ENCODE measurements around the gene SCAPER. TPM values are rescaled to one million over a fixed set of nuclear protein-coding genes. Genes with fewer than 3 reads are reported as not detected.

Gene SCAPER
- total and polyA plus RNA-seq, 2 of the 4 experiments (the other 2 are of a cell fraction) = 2.9 to 9.7 TPM

DNA sequence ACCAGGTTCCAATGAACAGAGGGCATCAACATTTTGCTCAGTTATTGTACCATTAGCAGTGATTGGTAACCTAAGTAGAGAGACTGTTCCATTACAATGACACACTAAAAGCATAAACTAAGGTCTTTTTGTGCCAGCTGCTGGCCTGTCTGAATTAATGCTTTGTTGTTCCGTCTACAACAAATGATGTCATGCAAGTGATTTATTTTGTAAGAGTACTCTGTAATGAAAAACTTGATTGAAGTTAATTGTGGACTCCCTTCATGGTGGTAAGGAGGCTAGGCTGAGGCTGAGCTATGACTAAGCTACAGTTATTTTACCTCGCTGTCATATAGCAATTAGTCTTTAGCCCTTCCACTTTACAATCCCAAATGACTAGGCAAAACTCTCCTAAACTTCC lies 49.6 kb upstream of the SCAPER start:
- Histone ChIP-seq H3K27me3 (ENCODE audit: control insufficient read depth, insufficient read depth, low read length) (no peaks in the 10 kb centered on the region; the same call in 1 of the 2 replicates), H3K4me3 (ENCODE audit: insufficient read depth, low read depth, low read length) (no peak overlapping the region), H2AK9ac (replicated peaks; ENCODE audit: low read depth, low read length, poor library complexity) (no peak overlapping the region), H3K18ac (ENCODE audit: low read depth, low read length) (no peak overlapping the region), H3K9me3 (ENCODE audit: control insufficient read depth, insufficient read depth, low read length) (no peaks in the 10 kb centered on the region), H4K91ac (ENCODE audit: insufficient read depth, low read depth, low read length) (no peak overlapping the region), H3K9ac (ENCODE audit: low read depth, low read length) (no peak overlapping the region), H3K79me1 (ENCODE audit: low read depth in 1 of 2, low read length in 2 of 2) (no peaks in the 10 kb centered on the region), H3K4me2 (ENCODE audit: low read depth, low read length) (no peak overlapping the region), H3K56ac (ENCODE audit: extremely low read depth, insufficient read depth, low read length) (no peak overlapping the region), H3K27ac (ENCODE audit: insufficient read depth, low read length) (no peak overlapping the region), H2BK5ac (ENCODE audit: low read depth, low read length, poor library complexity, severe bottlenecking) (no peak overlapping the region), H3K14ac (replicated peaks; ENCODE audit: low read depth, low read length) (no peak overlapping the region), H4K5ac (ENCODE audit: low read depth, low read length) (no peak overlapping the region), H4K8ac (ENCODE audit: low read depth in 2 of 2, low read length in 2 of 2) (no peak overlapping the region), H4K20me1 (ENCODE audit: insufficient read depth, low read length) (no peaks in the 10 kb centered on the region), H3K4ac (ENCODE audit: low read depth, low read length) (no peak overlapping the region), H3K23ac (ENCODE audit: low read depth, low read length) (no peak overlapping the region), H3K4me1 (ENCODE audit: control insufficient read depth, insufficient read depth, low read length) (no peaks in the 10 kb centered on the region), H2AK5ac (ENCODE audit: low read depth, low read length) (no peak overlapping the region), H2BK15ac (ENCODE audit: low read depth, low read length) (no peak overlapping the region), H2AFZ (replicated peaks; ENCODE audit: low read length, poor library complexity) (no peak overlapping the region), H2BK120ac (ENCODE audit: low read depth, low read length) (no peak overlapping the region), H2BK20ac (ENCODE audit: low read depth, low read length) (no peak overlapping the region), H3K9me1 (ENCODE audit: insufficient read depth, low read length) (no peaks in the 10 kb centered on the region), H3K36me3 (ENCODE audit: control insufficient read depth, insufficient read depth, low read length) (peaks cover 3% of the 10 kb centered on the region; the same call in 1 of the 2 replicates)
- BruUV-seq (replicated peaks) = no TSS peak
- CTCF ChIA-PET = interaction anchor here (0.9 kb wide), 1 partner anchor 9 kb away, joined by 3 read pairs; no protein-coding TSS in a partner anchor
- DNase-seq (peak; percentile 13), ATAC-seq (ENCODE audit: low read depth) (no peak)
- no CpG with 5 or more reads among the region's 2 CpGs for WGBS, 2 experiments (ENCODE audit: extremely low coverage in 2 of 2, insufficient read length in 1 of 2)
- intact Hi-C loops (cut with micrococcal nuclease) = no loop called here
- dilution Hi-C loops (cut with HindIII; ENCODE audit: low sequenced_read_pairs, unreplicated experiment) = no loop called here
- in situ Hi-C loops (cut with MboI; ENCODE audit: low sequenced_read_pairs) = no loop called here
- no peak for TF ChIP-seq CHD1 (IDR thresholded peaks at IDR 0.05; ENCODE audit: low read depth, low read length)
- no peak for TF ChIP-seq CEBPB (IDR thresholded peaks at IDR 0.05; ENCODE audit: low read depth, low read length)
- TF ChIP-seq, protein P1, sequence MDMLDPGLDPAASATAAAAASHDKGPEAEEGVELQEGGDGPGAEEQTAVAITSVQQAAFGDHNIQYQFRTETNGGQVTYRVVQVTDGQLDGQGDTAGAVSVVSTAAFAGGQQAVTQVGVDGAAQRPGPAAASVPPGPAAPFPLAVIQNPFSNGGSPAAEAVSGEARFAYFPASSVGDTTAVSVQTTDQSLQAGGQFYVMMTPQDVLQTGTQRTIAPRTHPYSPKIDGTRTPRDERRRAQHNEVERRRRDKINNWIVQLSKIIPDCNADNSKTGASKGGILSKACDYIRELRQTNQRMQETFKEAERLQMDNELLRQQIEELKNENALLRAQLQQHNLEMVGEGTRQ (IDR thresholded peaks at IDR 0.05; ENCODE audit: low read depth, low read length) = no peak
- TF ChIP-seq FOS (IDR thresholded peaks at IDR 0.05; ENCODE audit: low read depth, low read length) = no peak
- POLR2A ChIA-PET (ENCODE audit: unreplicated experiment) = no interaction called here
